ENCODE data around the gene SULT6B1.
"Not testable (repeated sequence)": the region's sequence is repeated elsewhere in the genome, so short reads cannot be mapped to it uniquely, and the experiment has no call there.

The SULT6B1 gene

GRCh38 chr2:37211939-37212338 is 23.5 kb upstream of the SULT6B1 start:
- Mint-ChIP-seq H3K4me3 (no peak overlapping the region), H3K36me3 (ENCODE audit: low read depth) (peaks cover 73% of the 10 kb centered on the region), H3K27ac (no peak overlapping the region), H3K27me3 (ENCODE audit: low read depth) (no peaks in the 10 kb centered on the region), H3K9me3 (peaks cover 24% of the 10 kb centered on the region), H3K4me1 (no peaks in the 10 kb centered on the region)
- no peak for TF ChIP-seq CTCF (IDR thresholded peaks at IDR 0.05; ENCODE audit: unreplicated experiment in 3 of 3)

- no peak for TF ChIP-seq CTCF (IDR thresholded peaks at IDR 0.05; ENCODE audit: unreplicated experiment in 3 of 3)
- H3K27ac Mint-ChIP-seq, result no peak overlapping the region
- H3K4me1 Mint-ChIP-seq, result no peaks in the 10 kb centered on the region
- peaks cover 28% of the 10 kb centered on the region for H3K9me3 Mint-ChIP-seq
- H3K27me3 Mint-ChIP-seq (ENCODE audit: low read depth), result no peaks in the 10 kb centered on the region
- H3K4me3 Mint-ChIP-seq, result no peak overlapping the region
- peaks cover 75% of the 10 kb centered on the region for H3K36me3 Mint-ChIP-seq (ENCODE audit: low read depth)
Observed at GRCh38 chr2:37211212-37211611, 22.7 kb upstream of the SULT6B1 start.

- Mint-ChIP-seq H3K9me3 (peaks cover 42% of the 10 kb centered on the region), H3K36me3 (ENCODE audit: low read depth) (peaks cover 94% of the 10 kb centered on the region)
- not testable (repeated sequence) for H3K4me3 Mint-ChIP-seq; H3K27ac Mint-ChIP-seq; H3K4me1 Mint-ChIP-seq; H3K27me3 Mint-ChIP-seq (ENCODE audit: low read depth)
Observed at GRCh38 chr2:37206760-37207159, 18.3 kb upstream of the SULT6B1 start.

- no peak for TF ChIP-seq CTCF (IDR thresholded peaks at IDR 0.05; ENCODE audit: unreplicated experiment in 3 of 3)
- Mint-ChIP-seq H3K9me3 (peaks cover 42% of the 10 kb centered on the region), H3K4me3 (no peak overlapping the region), H3K27ac (no peak overlapping the region), H3K4me1 (no peaks in the 10 kb centered on the region), H3K27me3 (ENCODE audit: low read depth) (no peaks in the 10 kb centered on the region), H3K36me3 (ENCODE audit: low read depth) (peaks cover 92% of the 10 kb centered on the region)
Observed at GRCh38 chr2:37205689-37206341, 17.3 kb upstream of the SULT6B1 start.

- not testable (repeated sequence) for H3K27me3 Mint-ChIP-seq (ENCODE audit: low read depth); H3K4me3 Mint-ChIP-seq; H3K4me1 Mint-ChIP-seq; H3K27ac Mint-ChIP-seq
- H3K9me3 Mint-ChIP-seq, result peaks cover 42% of the 10 kb centered on the region
- H3K36me3 Mint-ChIP-seq (ENCODE audit: low read depth), result peaks cover 89% of the 10 kb centered on the region
Observed at GRCh38 chr2:37205071-37205661, 16.7 kb upstream of the SULT6B1 start.

GRCh38 chr2:37203708-37204107 is 15.2 kb upstream of the SULT6B1 start:
- peaks cover 34% of the 10 kb centered on the region for H3K9me3 Mint-ChIP-seq
- no peak for TF ChIP-seq CTCF (IDR thresholded peaks at IDR 0.05; ENCODE audit: unreplicated experiment in 3 of 3)
- H3K27me3 Mint-ChIP-seq (ENCODE audit: low read depth), result no peaks in the 10 kb centered on the region
- H3K36me3 Mint-ChIP-seq (ENCODE audit: low read depth), result peaks cover 75% of the 10 kb centered on the region
- H3K4me3 Mint-ChIP-seq, result no peak overlapping the region
- H3K4me1 Mint-ChIP-seq, result no peaks in the 10 kb centered on the region
- no peak overlapping the region for H3K27ac Mint-ChIP-seq

GRCh38 chr2:37201766-37202165 is 13.3 kb upstream of the SULT6B1 start:
- H3K27ac Mint-ChIP-seq, result no peak overlapping the region
- TF ChIP-seq CTCF (IDR thresholded peaks at IDR 0.05; ENCODE audit: unreplicated experiment in 3 of 3), result no peak
- H3K36me3 Mint-ChIP-seq (ENCODE audit: low read depth), result peaks cover 55% of the 10 kb centered on the region
- no peaks in the 10 kb centered on the region for H3K27me3 Mint-ChIP-seq (ENCODE audit: low read depth)
- H3K4me1 Mint-ChIP-seq, result no peaks in the 10 kb centered on the region
- no peak overlapping the region for H3K4me3 Mint-ChIP-seq
- H3K9me3 Mint-ChIP-seq, result peaks cover 17% of the 10 kb centered on the region
